Activated CD4-positive, alpha-beta T cell treated with anti-CD3 and anti-CD28 coated beads, Interleukin-2, amount 50 U/mL, for 4 hours (primary cell): ENCODE results near the gene PAM.

ENCODE experiments used
- DNase-seq, 2 experiments: peaks; one replicate each; pipeline ENCODE4 v3.0.0-alpha.2; 2020

The PAM gene

GRCh38 chr5:102815540-102816332 lies 60.6 kb downstream of the PAM start:
- no peak for DNase-seq

GRCh38 chr5:102818345-102818744 lies 63.2 kb downstream of the PAM start:
- no peak for DNase-seq

- DNase-seq: no peak
Observed at GRCh38 chr5:102818934-102819333, 63.8 kb downstream of the PAM start.

- no peak for DNase-seq
Observed at GRCh38 chr5:102819634-102820033, 64.5 kb downstream of the PAM start.

- no peak for DNase-seq
Observed at GRCh38 chr5:102823441-102823874, 68.4 kb downstream of the PAM start.

GRCh38 chr5:102826629-102827028 lies 71.5 kb downstream of the PAM start:
- DNase-seq: no peak

- no peak for DNase-seq
Observed at GRCh38 chr5:102830241-102830640, 75.1 kb downstream of the PAM start.

- DNase-seq: no peak
Observed at GRCh38 chr5:102832445-102832844, 77.3 kb downstream of the PAM start.

- no peak for DNase-seq
Observed at GRCh38 chr5:102833146-102833545, 78.0 kb downstream of the PAM start.

- DNase-seq: no peak
Observed at GRCh38 chr5:102834438-102834964, 79.4 kb downstream of the PAM start.

GRCh38 chr5:102835717-102836116 lies 80.6 kb downstream of the PAM start:
- no peak for DNase-seq

GRCh38 chr5:102841021-102841420 lies 85.9 kb downstream of the PAM start:
- no peak for DNase-seq

GRCh38 chr5:102843997-102844396 lies 88.9 kb downstream of the PAM start:
- DNase-seq: no peak

GRCh38 chr5:102845041-102845440 lies 89.9 kb downstream of the PAM start:
- DNase-seq: no peak

GRCh38 chr5:102850503-102850902 lies 95.4 kb downstream of the PAM start:
- no peak for DNase-seq

GRCh38 chr5:102853680-102854079 lies 98.6 kb downstream of the PAM start:
- DNase-seq: no peak

- no peak for DNase-seq
Observed at GRCh38 chr5:102855681-102856388, 100.7 kb downstream of the PAM start.

- no peak for DNase-seq
Observed at GRCh38 chr5:102856389-102856777, 101.3 kb downstream of the PAM start.

GRCh38 chr5:102857076-102857818 lies 102.1 kb downstream of the PAM start:
- no peak for DNase-seq

- DNase-seq: no peak
Observed at GRCh38 chr5:102858221-102858620, 103.1 kb downstream of the PAM start.

GRCh38 chr5:102858808-102859207 lies 103.7 kb downstream of the PAM start:
- no peak for DNase-seq

- DNase-seq: no peak
Observed at GRCh38 chr5:102860035-102860434, 104.9 kb downstream of the PAM start.

- DNase-seq: no peak
Observed at GRCh38 chr5:102863058-102863457, 108.0 kb downstream of the PAM start.
